GM12878 (cell line): ENCODE data around the gene FOSB.

Experiments used
- BRCA1 ChIP-seq: IDR thresholded peaks from 2 replicates; pipeline ENCODE4 v1.6.1; 2011; ENCODE audit warnings: low read depth, low read length, improper control_type of control experiment
- CTCF ChIP-seq, 3 experiments: IDR thresholded peaks in 2 of 3; conservative IDR thresholded peaks in 1 of 3; 2 replicates each; pipeline ENCODE4 v1.5.1; 2011; ENCODE audit warnings: low read depth in 3 of 3, low read length in 3 of 3, mild to moderate bottlenecking in 3 of 3, control low read depth in 2 of 3, moderate library complexity in 2 of 3, inconsistent platforms in 1 of 3, mixed read lengths in 1 of 3; ENCODE audit not compliant: control insufficient read depth in 2 of 3, insufficient read depth in 1 of 3; ENCODE audit errors: extremely low read depth in 1 of 3
- EZH2 ChIP-seq: IDR thresholded peaks from 2 replicates; pipeline ENCODE4 v1.6.1; 2012; ENCODE audit warnings: low read depth, mild to moderate bottlenecking, control low read depth, inconsistent platforms, low read length, borderline replicate concordance; ENCODE audit not compliant: control insufficient read depth
- FOS ChIP-seq: IDR thresholded peaks from 3 replicates; pipeline ENCODE4 v1.6.1; 2011; ENCODE audit warnings: borderline replicate concordance; ENCODE audit not compliant: insufficient read length; ENCODE audit errors: extremely low read depth
- GABPA ChIP-seq: IDR thresholded peaks from 2 replicates; pipeline ENCODE4 v1.6.1; 2014; ENCODE audit warnings: antibody characterized with exemption, low read depth, mild to moderate bottlenecking, inconsistent platforms
- NR2C2 ChIP-seq: IDR thresholded peaks from 2 replicates; pipeline ENCODE4 v1.6.1; 2011; ENCODE audit warnings: borderline replicate concordance, low read depth; ENCODE audit not compliant: control insufficient read depth, insufficient read length
- POLR2AphosphoS5 ChIP-seq: IDR thresholded peaks from 2 replicates; pipeline ENCODE4 v1.6.1; 2011; ENCODE audit warnings: mild to moderate bottlenecking, low read length, inconsistent platforms

GRCh38 chr19:45497791-45498190 is 30.0 kb downstream of the FOSB start:
- TF ChIP-seq BRCA1 (no peak), CTCF (IDR thresholded peaks at IDR 0.05 in 2 of 3, conservative IDR thresholded peaks at IDR 0.05 in 1 of 3; ENCODE audit: control insufficient read depth in 2 of 3, extremely low read depth in 1 of 3, insufficient read depth in 1 of 3, low read depth in 3 of 3, low read length in 3 of 3) (no peak), FOS (no peak), EZH2 (no peak), NR2C2 (no peak), GABPA (no peak), POLR2AphosphoS5 (no peak)
